Upper lobe of left lung (tissue), 4 donors: ENCODE measurements around the gene IFT27.
"Not testable (repeated sequence)": the region's sequence is repeated elsewhere in the genome, so short reads cannot be mapped to it uniquely, and the experiment has no call there.

ENCODE experiments used
- EP300 ChIP-seq, 4 donors: sonication (generic); formaldehyde crosslinking; IDR thresholded peaks; one replicate each; pipeline ENCODE4 v1.5.1; 2017; ENCODE audit warnings: antibody characterized with exemption in 4 of 4, control low read depth in 2 of 4
- POLR2A ChIP-seq, 4 donors: fragments of 450-650 bp; IDR thresholded peaks; one replicate each; pipeline ENCODE4 v1.5.1; 2016 to 2017; ENCODE audit warnings: antibody characterized with exemption in 4 of 4, mild to moderate bottlenecking in 2 of 4
- POLR2AphosphoS5 ChIP-seq, 2 donors: sonication (generic); formaldehyde crosslinking; IDR thresholded peaks; one replicate each; pipeline ENCODE4 v1.5.1; 2017; ENCODE audit warnings: antibody characterized with exemption in 2 of 2
- TF ChIP-seq, protein P1 (sequence below), 6 experiments: fragments of 450-650 bp in 4 of 6; fragments of 200-600 bp in 2 of 6; sonication (generic) in 2 of 6; IDR thresholded peaks; one replicate each; pipeline ENCODE4 v1.5.1; 2016 to 2019; ENCODE audit warnings: antibody characterized with exemption in 6 of 6

DNA sequence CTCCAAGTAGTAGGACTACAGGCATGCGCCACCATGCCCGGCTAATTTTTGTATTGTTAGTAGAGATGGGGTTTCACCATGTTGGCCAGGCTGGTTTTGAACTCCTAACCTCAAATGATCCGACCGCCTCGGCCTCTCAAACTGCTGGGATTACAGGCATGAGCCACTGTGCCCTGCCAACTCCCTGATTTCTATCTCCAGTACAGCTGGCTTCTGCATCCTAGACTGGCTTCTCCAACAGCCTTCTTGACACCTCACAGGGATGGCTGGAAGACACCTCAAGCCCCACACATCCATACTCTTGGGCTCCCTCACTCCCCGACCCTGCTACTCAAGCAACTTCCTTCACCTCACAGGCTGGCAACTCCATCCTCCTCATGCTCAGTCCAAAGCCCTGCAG, 44.6 kb downstream of the IFT27 start:
- TF ChIP-seq POLR2A, POLR2AphosphoS5, EP300 (IDR thresholded peaks at IDR 0.05): not testable (repeated sequence)
- TF ChIP-seq, protein P1, sequence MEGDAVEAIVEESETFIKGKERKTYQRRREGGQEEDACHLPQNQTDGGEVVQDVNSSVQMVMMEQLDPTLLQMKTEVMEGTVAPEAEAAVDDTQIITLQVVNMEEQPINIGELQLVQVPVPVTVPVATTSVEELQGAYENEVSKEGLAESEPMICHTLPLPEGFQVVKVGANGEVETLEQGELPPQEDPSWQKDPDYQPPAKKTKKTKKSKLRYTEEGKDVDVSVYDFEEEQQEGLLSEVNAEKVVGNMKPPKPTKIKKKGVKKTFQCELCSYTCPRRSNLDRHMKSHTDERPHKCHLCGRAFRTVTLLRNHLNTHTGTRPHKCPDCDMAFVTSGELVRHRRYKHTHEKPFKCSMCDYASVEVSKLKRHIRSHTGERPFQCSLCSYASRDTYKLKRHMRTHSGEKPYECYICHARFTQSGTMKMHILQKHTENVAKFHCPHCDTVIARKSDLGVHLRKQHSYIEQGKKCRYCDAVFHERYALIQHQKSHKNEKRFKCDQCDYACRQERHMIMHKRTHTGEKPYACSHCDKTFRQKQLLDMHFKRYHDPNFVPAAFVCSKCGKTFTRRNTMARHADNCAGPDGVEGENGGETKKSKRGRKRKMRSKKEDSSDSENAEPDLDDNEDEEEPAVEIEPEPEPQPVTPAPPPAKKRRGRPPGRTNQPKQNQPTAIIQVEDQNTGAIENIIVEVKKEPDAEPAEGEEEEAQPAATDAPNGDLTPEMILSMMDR (IDR thresholded peaks at IDR 0.05): not testable (repeated sequence)
